Stimulated activated CD4-positive, alpha-beta T cell treated with anti-CD3 and anti-CD28 coated beads, Interleukin-2, amount 100 ng/mL, for 4 hours (primary cell): ENCODE measurements around the gene ABCG8.

Experiments
- DNase-seq: peaks from one replicate; pipeline ENCODE4 v3.0.0-alpha.2; 2020; ENCODE audit warnings: low read depth

The ABCG8 gene

GRCh38 chr2:43826305-43827250, 12.2 kb upstream of the ABCG8 start:
- no peak for DNase-seq

GRCh38 chr2:43831543-43832294, 7.1 kb upstream of the ABCG8 start:
- DNase-seq: no peak

- no peak for DNase-seq
Observed at GRCh38 chr2:43832457-43832856, 6.3 kb upstream of the ABCG8 start.

GRCh38 chr2:43837033-43837432, 1.7 kb upstream of the ABCG8 start:
- DNase-seq: no peak

GRCh38 chr2:43837831-43838559, 776 bp upstream of the ABCG8 start:
- no peak for DNase-seq

GRCh38 chr2:43839776-43840564, 1.2 kb downstream of the ABCG8 start:
- DNase-seq: no peak

- no peak for DNase-seq
Observed at GRCh38 chr2:43840965-43841364, 2.2 kb downstream of the ABCG8 start.

GRCh38 chr2:43841949-43842865, 3.4 kb downstream of the ABCG8 start:
- no peak for DNase-seq

- no peak for DNase-seq
Observed at GRCh38 chr2:43842866-43843226, 4.1 kb downstream of the ABCG8 start.

- no peak for DNase-seq
Observed at GRCh38 chr2:43845181-43845580, 6.4 kb downstream of the ABCG8 start.

- no peak for DNase-seq
Observed at GRCh38 chr2:43846140-43846793, 7.5 kb downstream of the ABCG8 start.

GRCh38 chr2:43848214-43848613, 9.4 kb downstream of the ABCG8 start:
- DNase-seq: no peak

GRCh38 chr2:43851011-43851980, 12.5 kb downstream of the ABCG8 start:
- no peak for DNase-seq

- DNase-seq: no peak
Observed at GRCh38 chr2:43852196-43852730, 13.5 kb downstream of the ABCG8 start.

GRCh38 chr2:43853141-43854081, 14.6 kb downstream of the ABCG8 start:
- DNase-seq: no peak

- DNase-seq: no peak
Observed at GRCh38 chr2:43854671-43855070, 15.9 kb downstream of the ABCG8 start.

- no peak for DNase-seq
Observed at GRCh38 chr2:43855292-43855691, 16.5 kb downstream of the ABCG8 start.
